ENCODE measurements around the gene BORCS6. TPM values are rescaled to one million over a fixed set of nuclear protein-coding genes. Genes with fewer than 3 reads are reported as not detected.

Gene BORCS6
- total and polyA plus RNA-seq, 9 of the 15 experiments (the other 6 are each of a cell fraction or from before 2014, with no cell fraction given): 0.01 to 7.4 (median 2.3) TPM

- TF ChIP-seq ARID3B (CRISPR knock-in tag; IDR thresholded peaks at IDR 0.05; ENCODE audit: borderline replicate concordance): no peak
- TF ChIP-seq ETV1 (tag; conservative IDR thresholded peaks at IDR 0.05; ENCODE audit: low read depth): no peak
- TF ChIP-seq NR2C2 (CRISPR knock-in tag; IDR thresholded peaks at IDR 0.05): no peak
- TF ChIP-seq NR2C2 (tag; IDR thresholded peaks at IDR 0.05): no peak; the same call in 1 of the 2 replicates
- peak; percentile 37; the same call in 1 of the 2 replicates for TF ChIP-seq TEAD4 (IDR thresholded peaks at IDR 0.05; ENCODE audit: low read length)
- TF ChIP-seq TEAD4 (CRISPR knock-in tag; IDR thresholded peaks at IDR 0.05; ENCODE audit: borderline replicate concordance): no peak
- TF ChIP-seq LCOR (CRISPR knock-in tag; IDR thresholded peaks at IDR 0.05): no peak
- no peak for TF ChIP-seq ZNF655 (CRISPR knock-in tag; IDR thresholded peaks at IDR 0.05)
- TF ChIP-seq PTBP1 (IDR thresholded peaks at IDR 0.05; ENCODE audit: low read depth, low read length): no peak
- no peak for TF ChIP-seq THAP12 (CRISPR knock-in tag; IDR thresholded peaks at IDR 0.05)
- TF ChIP-seq, protein P1, sequence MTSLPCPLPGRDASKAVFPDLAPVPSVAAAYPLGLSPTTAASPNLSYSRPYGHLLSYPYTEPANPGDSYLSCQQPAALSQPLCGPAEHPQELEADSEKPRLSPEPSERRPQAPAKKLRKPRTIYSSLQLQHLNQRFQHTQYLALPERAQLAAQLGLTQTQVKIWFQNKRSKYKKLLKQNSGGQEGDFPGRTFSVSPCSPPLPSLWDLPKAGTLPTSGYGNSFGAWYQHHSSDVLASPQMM (CRISPR knock-in tag; IDR thresholded peaks at IDR 0.05): no peak
- TF ChIP-seq E2F4 (CRISPR knock-in tag; IDR thresholded peaks at IDR 0.05; ENCODE audit: low read depth): no peak
These were observed 2.3 kb upstream of the BORCS6 start (continued) for GRCh38 chr17:8192070-8192815.
